Gastroesophageal sphincter (tissue), 3 donors: ENCODE measurements around the gene FGF14.

Experiments used
- CTCF ChIP-seq, 4 experiments: fragments of 200-600 bp in 2 of 4; fragments of 450-650 bp in 2 of 4; sonication (generic) in 1 of 4; IDR thresholded peaks; one replicate each; pipeline ENCODE4 v1.5.1; 2017 to 2019; ENCODE audit warnings: antibody characterized with exemption in 4 of 4, mild to moderate bottlenecking in 2 of 4, moderate library complexity in 2 of 4
- POLR2AphosphoS5 ChIP-seq: sonication (generic); formaldehyde crosslinking; IDR thresholded peaks from one replicate; pipeline ENCODE4 v1.6.1; 2017; ENCODE audit warnings: antibody characterized with exemption

GRCh38 chr13:102236830-102237229 lies 165.0 kb downstream of the FGF14 start:
- no peak for TF ChIP-seq CTCF (IDR thresholded peaks at IDR 0.05)
- TF ChIP-seq POLR2AphosphoS5, result no peak
